C4-2B (cell line): ENCODE data around the gene CDK5.

ENCODE experiments used
- ZFX ChIP-seq: fragments of 450-650 bp; IDR thresholded peaks from 2 replicates; pipeline ENCODE4 v1.6.1; 2017
- TF ChIP-seq, protein P1 (sequence below): fragments of 450-650 bp; conservative IDR thresholded peaks from 2 replicates; pipeline ENCODE4 v1.5.1; 2017; ENCODE audit warnings: mild to moderate bottlenecking

DNA sequence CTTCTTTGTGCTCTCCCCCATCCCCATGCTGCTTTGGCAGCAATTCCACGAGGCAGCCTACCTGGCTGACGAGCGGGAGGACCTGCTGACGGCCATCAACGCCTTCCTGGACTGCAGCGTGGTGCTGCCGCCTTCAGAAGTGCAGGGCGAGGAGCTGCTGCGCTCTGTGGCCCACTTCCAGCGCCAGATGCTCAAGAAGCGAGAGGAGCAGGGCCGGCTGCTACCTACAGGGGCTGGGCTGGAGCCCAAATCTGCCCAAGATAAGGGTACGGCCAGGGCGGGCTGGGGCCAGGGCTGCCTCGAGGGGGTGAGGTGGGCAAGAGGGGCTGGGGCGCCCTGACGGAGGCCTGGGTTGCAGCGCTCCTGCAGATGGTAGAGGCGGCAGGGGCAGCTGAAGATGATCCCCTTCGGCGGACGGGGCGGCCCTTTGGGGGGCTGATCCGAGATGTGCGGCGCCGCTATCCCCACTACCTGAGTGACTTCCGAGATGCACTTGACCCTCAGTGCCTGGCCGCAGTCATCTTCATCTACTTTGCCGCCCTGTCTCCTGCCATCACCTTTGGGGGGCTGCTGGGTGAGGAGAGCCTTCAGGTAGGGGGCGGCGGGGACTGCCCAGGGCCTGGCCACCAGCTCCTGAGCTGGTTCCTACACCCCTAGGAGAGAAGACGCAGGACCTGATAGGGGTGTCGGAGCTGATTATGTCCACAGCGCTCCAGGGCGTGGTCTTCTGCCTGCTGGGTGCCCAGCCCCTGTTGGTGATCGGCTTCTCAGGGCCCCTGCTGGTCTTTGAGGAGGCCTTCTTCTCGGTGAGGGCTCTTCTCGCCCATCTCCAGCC, 13.6 kb upstream of the CDK5 start:
- TF ChIP-seq, protein P1, sequence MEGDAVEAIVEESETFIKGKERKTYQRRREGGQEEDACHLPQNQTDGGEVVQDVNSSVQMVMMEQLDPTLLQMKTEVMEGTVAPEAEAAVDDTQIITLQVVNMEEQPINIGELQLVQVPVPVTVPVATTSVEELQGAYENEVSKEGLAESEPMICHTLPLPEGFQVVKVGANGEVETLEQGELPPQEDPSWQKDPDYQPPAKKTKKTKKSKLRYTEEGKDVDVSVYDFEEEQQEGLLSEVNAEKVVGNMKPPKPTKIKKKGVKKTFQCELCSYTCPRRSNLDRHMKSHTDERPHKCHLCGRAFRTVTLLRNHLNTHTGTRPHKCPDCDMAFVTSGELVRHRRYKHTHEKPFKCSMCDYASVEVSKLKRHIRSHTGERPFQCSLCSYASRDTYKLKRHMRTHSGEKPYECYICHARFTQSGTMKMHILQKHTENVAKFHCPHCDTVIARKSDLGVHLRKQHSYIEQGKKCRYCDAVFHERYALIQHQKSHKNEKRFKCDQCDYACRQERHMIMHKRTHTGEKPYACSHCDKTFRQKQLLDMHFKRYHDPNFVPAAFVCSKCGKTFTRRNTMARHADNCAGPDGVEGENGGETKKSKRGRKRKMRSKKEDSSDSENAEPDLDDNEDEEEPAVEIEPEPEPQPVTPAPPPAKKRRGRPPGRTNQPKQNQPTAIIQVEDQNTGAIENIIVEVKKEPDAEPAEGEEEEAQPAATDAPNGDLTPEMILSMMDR = no peak
- no peak for TF ChIP-seq ZFX
